GM12873 (cell line): ENCODE data around the gene NPB.

Source experiments
- CTCF ChIP-seq: IDR thresholded peaks from 2 replicates; pipeline ENCODE4 v1.5.1; 2012; ENCODE audit warnings: low read depth, mild to moderate bottlenecking, moderate library complexity, low read length, control low read depth; ENCODE audit not compliant: insufficient read depth; ENCODE audit errors: missing control alignments

NPB gene

GRCh38 chr17:81895400-81895799 is 6.6 kb upstream of the NPB start:
- no peak for TF ChIP-seq CTCF

DNA sequence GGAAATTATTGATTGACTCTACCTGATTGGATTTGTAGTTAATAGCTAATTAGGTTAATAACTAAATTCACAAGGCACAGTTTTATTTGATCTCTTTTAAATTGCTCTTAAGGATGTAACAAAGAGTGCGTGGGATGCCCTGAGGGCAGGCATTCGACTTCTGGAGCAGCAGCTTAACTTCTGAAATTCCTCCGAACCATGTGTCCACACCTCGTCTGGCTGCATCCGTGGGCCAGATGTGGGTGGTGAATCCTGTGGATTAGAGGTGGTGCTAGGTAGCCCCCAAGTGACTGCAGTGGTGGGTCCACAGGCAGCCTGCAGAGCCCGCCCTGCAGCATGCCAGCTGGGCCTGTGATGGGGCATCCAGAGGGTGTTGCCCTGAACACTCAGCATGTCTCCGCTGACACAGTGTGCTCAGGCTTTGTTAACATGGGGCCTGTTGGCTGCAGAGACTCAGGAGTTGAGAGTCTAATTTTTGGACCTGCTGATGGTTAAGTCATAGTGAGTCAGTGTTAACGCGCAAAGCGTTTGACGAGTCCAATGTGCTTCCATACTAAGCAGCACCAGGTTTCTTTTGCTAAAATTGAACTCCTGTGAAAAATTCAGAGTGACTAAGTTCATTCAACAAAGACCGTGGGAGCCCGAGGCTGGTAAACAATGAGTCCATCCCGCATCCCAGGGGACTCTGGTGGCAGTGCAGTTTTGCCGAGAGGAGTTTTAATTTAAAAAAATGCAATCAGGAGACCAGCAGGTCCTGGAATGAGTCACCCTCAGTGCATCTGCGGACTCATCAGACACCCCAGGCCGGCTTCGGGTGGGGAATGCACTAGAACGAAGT is 3.8 kb upstream of the NPB start:
- TF ChIP-seq CTCF: no peak

DNA sequence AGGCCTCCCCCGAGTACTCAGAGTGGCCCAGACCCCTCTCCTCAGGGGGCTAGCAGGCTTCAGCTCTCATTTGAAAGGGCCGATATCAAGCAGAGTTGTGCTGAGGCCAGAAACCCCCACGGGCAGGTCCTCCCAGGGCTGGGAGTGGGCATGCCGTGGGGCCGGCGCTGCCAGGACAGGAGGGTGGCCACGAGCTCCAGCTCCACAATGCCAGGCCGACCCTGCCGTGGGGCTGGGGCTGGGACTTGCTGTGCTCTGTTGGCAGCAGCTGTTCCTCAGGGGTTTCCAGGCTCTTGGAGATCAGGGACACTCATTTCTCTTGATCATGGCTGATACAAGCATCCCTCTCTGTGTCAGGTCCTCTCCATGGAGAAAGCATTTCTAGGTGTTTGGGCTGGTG is 3.2 kb upstream of the NPB start:
- TF ChIP-seq CTCF: no peak

GRCh38 chr17:81899514-81900166 is 2.4 kb upstream of the NPB start:
- no peak for TF ChIP-seq CTCF

- TF ChIP-seq CTCF: no peak
Measured at GRCh38 chr17:81900181-81900820, 1.7 kb upstream of the NPB start.

- TF ChIP-seq CTCF: no peak
Measured at GRCh38 chr17:81901167-81902022, 643 bp upstream of the NPB start.
